ENCODE measurements around the gene JARID2. TPM values are rescaled to one million over a fixed set of nuclear protein-coding genes. Genes with fewer than 3 reads are reported as not detected.

JARID2 gene
- total and polyA plus RNA-seq, 10 of the 15 experiments (the other 5 are each of a cell fraction or from before 2014, with no cell fraction given) = 4.2 to 21.6 (median 11.7) TPM

GRCh38 chr6:15434823-15435380 lies 189.0 kb downstream of the JARID2 start (continued):
- TF ChIP-seq CREB1 (IDR thresholded peaks at IDR 0.05; ENCODE audit: low read depth) (no peak), IKZF2 (IDR thresholded peaks at IDR 0.05) (peak; percentile 32 to 46; a peak in 2 of 4 replicates), RBBP5 (conservative IDR thresholded peaks at IDR 0.05) (no peak), EGR1 (IDR thresholded peaks at IDR 0.05; ENCODE audit: borderline replicate concordance in 1 of 2, low read depth in 2 of 2, low read length in 2 of 2) (no peak), NFXL1 (IDR thresholded peaks at IDR 0.05; ENCODE audit: borderline replicate concordance) (no peak), ZZZ3 (IDR thresholded peaks at IDR 0.05; ENCODE audit: control insufficient read depth, insufficient read length, low read depth) (no peak), MTA2 (IDR thresholded peaks at IDR 0.05; ENCODE audit: low read depth) (0 out of 2 replicates have a peak, but pooled peaks have one; percentile 13), NR2F1 (conservative IDR thresholded peaks at IDR 0.05) (no peak), DPF2 (IDR thresholded peaks at IDR 0.05) (0 out of 2 replicates have a peak, but pooled peaks have one; percentile 12), YBX1 (IDR thresholded peaks at IDR 0.05) (no peak), SMAD1 (IDR thresholded peaks at IDR 0.05; ENCODE audit: low read depth, partially characterized antibody) (no peak), SIN3A (IDR thresholded peaks at IDR 0.05; ENCODE audit: low read depth, low read length) (no peak)
- TF ChIP-seq, protein P1, sequence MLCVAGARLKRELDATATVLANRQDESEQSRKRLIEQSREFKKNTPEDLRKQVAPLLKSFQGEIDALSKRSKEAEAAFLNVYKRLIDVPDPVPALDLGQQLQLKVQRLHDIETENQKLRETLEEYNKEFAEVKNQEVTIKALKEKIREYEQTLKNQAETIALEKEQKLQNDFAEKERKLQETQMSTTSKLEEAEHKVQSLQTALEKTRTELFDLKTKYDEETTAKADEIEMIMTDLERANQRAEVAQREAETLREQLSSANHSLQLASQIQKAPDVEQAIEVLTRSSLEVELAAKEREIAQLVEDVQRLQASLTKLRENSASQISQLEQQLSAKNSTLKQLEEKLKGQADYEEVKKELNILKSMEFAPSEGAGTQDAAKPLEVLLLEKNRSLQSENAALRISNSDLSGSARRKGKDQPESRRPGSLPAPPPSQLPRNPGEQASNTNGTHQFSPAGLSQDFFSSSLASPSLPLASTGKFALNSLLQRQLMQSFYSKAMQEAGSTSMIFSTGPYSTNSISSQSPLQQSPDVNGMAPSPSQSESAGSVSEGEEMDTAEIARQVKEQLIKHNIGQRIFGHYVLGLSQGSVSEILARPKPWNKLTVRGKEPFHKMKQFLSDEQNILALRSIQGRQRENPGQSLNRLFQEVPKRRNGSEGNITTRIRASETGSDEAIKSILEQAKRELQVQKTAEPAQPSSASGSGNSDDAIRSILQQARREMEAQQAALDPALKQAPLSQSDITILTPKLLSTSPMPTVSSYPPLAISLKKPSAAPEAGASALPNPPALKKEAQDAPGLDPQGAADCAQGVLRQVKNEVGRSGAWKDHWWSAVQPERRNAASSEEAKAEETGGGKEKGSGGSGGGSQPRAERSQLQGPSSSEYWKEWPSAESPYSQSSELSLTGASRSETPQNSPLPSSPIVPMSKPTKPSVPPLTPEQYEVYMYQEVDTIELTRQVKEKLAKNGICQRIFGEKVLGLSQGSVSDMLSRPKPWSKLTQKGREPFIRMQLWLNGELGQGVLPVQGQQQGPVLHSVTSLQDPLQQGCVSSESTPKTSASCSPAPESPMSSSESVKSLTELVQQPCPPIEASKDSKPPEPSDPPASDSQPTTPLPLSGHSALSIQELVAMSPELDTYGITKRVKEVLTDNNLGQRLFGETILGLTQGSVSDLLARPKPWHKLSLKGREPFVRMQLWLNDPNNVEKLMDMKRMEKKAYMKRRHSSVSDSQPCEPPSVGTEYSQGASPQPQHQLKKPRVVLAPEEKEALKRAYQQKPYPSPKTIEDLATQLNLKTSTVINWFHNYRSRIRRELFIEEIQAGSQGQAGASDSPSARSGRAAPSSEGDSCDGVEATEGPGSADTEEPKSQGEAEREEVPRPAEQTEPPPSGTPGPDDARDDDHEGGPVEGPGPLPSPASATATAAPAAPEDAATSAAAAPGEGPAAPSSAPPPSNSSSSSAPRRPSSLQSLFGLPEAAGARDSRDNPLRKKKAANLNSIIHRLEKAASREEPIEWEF (IDR thresholded peaks at IDR 0.05; ENCODE audit: insufficient replicate concordance, low read depth, low read length) = no peak
- TF ChIP-seq, protein P2, sequence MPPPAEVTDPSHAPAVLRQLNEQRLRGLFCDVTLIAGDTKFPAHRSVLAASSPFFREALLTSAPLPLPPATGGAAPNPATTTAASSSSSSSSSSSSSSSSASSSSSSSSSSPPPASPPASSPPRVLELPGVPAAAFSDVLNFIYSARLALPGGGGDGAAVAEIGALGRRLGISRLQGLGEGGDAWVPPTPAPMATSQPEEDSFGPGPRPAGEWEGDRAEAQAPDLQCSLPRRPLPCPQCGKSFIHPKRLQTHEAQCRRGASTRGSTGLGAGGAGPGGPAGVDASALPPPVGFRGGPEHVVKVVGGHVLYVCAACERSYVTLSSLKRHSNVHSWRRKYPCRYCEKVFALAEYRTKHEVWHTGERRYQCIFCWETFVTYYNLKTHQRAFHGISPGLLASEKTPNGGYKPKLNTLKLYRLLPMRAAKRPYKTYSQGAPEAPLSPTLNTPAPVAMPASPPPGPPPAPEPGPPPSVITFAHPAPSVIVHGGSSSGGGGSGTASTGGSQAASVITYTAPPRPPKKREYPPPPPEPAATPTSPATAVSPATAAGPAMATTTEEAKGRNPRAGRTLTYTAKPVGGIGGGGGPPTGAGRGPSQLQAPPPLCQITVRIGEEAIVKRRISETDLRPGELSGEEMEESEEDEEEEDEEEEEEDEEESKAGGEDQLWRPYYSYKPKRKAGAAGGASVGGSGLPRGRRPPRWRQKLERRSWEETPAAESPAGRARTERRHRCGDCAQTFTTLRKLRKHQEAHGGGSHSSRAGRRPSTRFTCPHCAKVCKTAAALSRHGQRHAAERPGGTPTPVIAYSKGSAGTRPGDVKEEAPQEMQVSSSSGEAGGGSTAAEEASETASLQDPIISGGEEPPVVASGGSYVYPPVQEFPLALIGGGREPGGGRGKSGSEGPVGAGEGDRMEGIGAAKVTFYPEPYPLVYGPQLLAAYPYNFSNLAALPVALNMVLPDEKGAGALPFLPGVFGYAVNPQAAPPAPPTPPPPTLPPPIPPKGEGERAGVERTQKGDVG (CRISPR knock-in tag; IDR thresholded peaks at IDR 0.05) = no peak
